H1 (cell line): ENCODE results near the gene EMP2. TPM values are rescaled to one million over a fixed set of nuclear protein-coding genes. Genes with fewer than 3 reads are reported as not detected.
"Not testable (repeated sequence)": the region's sequence is repeated elsewhere in the genome, so short reads cannot be mapped to it uniquely, and the experiment has no call there.

Source experiments
- CTCF ChIA-PET: fragments of 300-600 bp; sonication (Branson Sonifier 250); formaldehyde crosslinking; loops from one replicate; lab custom pipeline; 2021; ENCODE audit not compliant: partially characterized antibody; lab: Charles Lee
- POLR2A ChIA-PET: fragments of 300-600 bp; sonication (Branson Sonifier 250); formaldehyde crosslinking; loops from one replicate; lab custom pipeline; 2021; ENCODE audit warnings: inconsistent platforms; ENCODE audit not compliant: partially characterized antibody; lab: Charles Lee
- DNase-seq, 2 experiments: peaks; one replicate each; pipeline versions ENCODE4 v3.0.0 to v3.0.0-alpha.2; 2010 to 2022; ENCODE audit warnings: low spot score in 2 of 2, low read depth in 1 of 2, mixed read lengths in 1 of 2
- FAIRE-seq: peaks from 2 replicates; lab custom pipeline; 2011; peaks lifted over from hg19 to GRCh38; lab: Jason Lieb, UNC
- H2AFZ ChIP-seq: 2 replicates; pipeline ENCODE4 v1.8.1; 2012; ENCODE audit warnings: low read length, inconsistent platforms
- H2AK5ac ChIP-seq: 2 replicates; pipeline ENCODE4 v1.6.1; 2013; ENCODE audit warnings: low read depth, low read length
- H2BK120ac ChIP-seq: replicated peaks from 2 replicates; pipeline ENCODE3; 2013; ENCODE audit warnings: low read depth, low read length, inconsistent platforms
- H2BK12ac ChIP-seq: 2 replicates; pipeline ENCODE4 v1.6.1; 2013; ENCODE audit warnings: low read depth, low read length
- H2BK15ac ChIP-seq: 2 replicates; pipeline ENCODE4 v1.6.1; 2013; ENCODE audit warnings: low read length
- H2BK20ac ChIP-seq: 2 replicates; pipeline ENCODE4 v1.6.1; 2013; ENCODE audit warnings: low read length
- H2BK5ac ChIP-seq: 2 replicates; pipeline ENCODE4 v1.6.1; 2013; ENCODE audit warnings: low read depth, low read length
- H3K14ac ChIP-seq: 2 replicates; pipeline ENCODE4 v1.6.1; 2013; ENCODE audit warnings: inconsistent platforms; ENCODE audit not compliant: insufficient read length
- H3K18ac ChIP-seq: 2 replicates; pipeline ENCODE4 v1.6.1; 2013; ENCODE audit warnings: low read length; ENCODE audit errors: extremely low read depth
- H3K23ac ChIP-seq: 2 replicates; pipeline ENCODE4 v1.6.1; 2013; ENCODE audit warnings: inconsistent platforms; ENCODE audit not compliant: insufficient read length
- H3K23me2 ChIP-seq: 2 replicates; pipeline ENCODE4 v1.6.1; 2013; ENCODE audit warnings: low read depth, low read length
- H3K27ac ChIP-seq: 2 replicates; pipeline ENCODE4 v1.6.1; 2011; ENCODE audit warnings: low read depth, low read length, inconsistent platforms
- H3K27me3 ChIP-seq, 4 experiments: replicated peaks in 1 of 4; 1 replicate in 1 of 4; 2 replicates in 3 of 4; pipeline versions ENCODE4 v1.6.1 to v1.8.1; 2011 to 2013; ENCODE audit warnings: low read length in 3 of 4, mild to moderate bottlenecking in 3 of 4, inconsistent platforms in 2 of 4, mixed read lengths in 2 of 4, moderate library complexity in 1 of 4; ENCODE audit not compliant: control insufficient read depth in 3 of 4, insufficient read depth in 3 of 4; ENCODE audit errors: extremely low read depth in 1 of 4
- H3K36me3 ChIP-seq, 4 experiments: 2 replicates each; pipeline versions ENCODE4 v1.6.1 to v1.8.1; 2011 to 2013; ENCODE audit warnings: mild to moderate bottlenecking in 4 of 4, low read length in 3 of 4, moderate library complexity in 2 of 4, control low read depth in 1 of 4, inconsistent platforms in 1 of 4; ENCODE audit not compliant: insufficient read depth in 4 of 4, control insufficient read depth in 2 of 4
- H3K4ac ChIP-seq: replicated peaks from 2 replicates; pipeline ENCODE3; 2013; ENCODE audit warnings: low read length, low read depth, mixed read lengths, inconsistent platforms; ENCODE audit not compliant: insufficient read length
- H3K4me1 ChIP-seq, 4 experiments: replicated peaks in 1 of 4; 1 replicate in 1 of 4; 2 replicates in 3 of 4; pipeline versions ENCODE4 v1.6.1 to v1.8.1; 2011 to 2013; ENCODE audit warnings: low read length in 3 of 4, inconsistent platforms in 2 of 4, mixed read lengths in 1 of 4; ENCODE audit not compliant: insufficient read depth in 4 of 4, control insufficient read depth in 3 of 4
- H3K4me2 ChIP-seq, 2 experiments: 2 replicates each; pipeline versions ENCODE4 v1.6.1 to v1.8.1; 2011 to 2013; ENCODE audit warnings: low read depth in 2 of 2, low read length in 2 of 2, control low read depth in 1 of 2, inconsistent platforms in 1 of 2, mild to moderate bottlenecking in 1 of 2; ENCODE audit not compliant: insufficient read depth in 1 of 2
- H3K4me3 ChIP-seq, 4 experiments: fragments of 200-600, 300-600 bp in 1 of 4; sonication (generic), shearing (Covaris generic), sonication (Bioruptor Twin) in 1 of 4; 2 replicates each; pipeline versions ENCODE4 v1.5.1 to v1.8.1; 2011 to 2016; ENCODE audit warnings: low read length in 4 of 4, low read depth in 3 of 4, control low read depth in 2 of 4, inconsistent platforms in 2 of 4, mild to moderate bottlenecking in 2 of 4, mixed read lengths in 1 of 4, moderate library complexity in 1 of 4; ENCODE audit not compliant: insufficient read depth in 2 of 4; ENCODE audit errors: extremely low read depth in 1 of 4
- H3K56ac ChIP-seq: replicated peaks from 2 replicates; pipeline ENCODE3; 2013; ENCODE audit warnings: low read depth, mild to moderate bottlenecking, mixed read lengths, low read length, inconsistent platforms; ENCODE audit not compliant: insufficient read length
- H3K79me1 ChIP-seq: 2 replicates; pipeline ENCODE4 v1.6.1; 2013; ENCODE audit warnings: low read depth, low read length, control low read depth
- H3K79me2 ChIP-seq, 2 experiments: 2 replicates each; pipeline versions ENCODE4 v1.6.1 to v1.8.1; 2012 to 2013; ENCODE audit warnings: low read length in 2 of 2, mild to moderate bottlenecking in 2 of 2, inconsistent platforms in 1 of 2; ENCODE audit not compliant: insufficient read depth in 2 of 2, control insufficient read depth in 1 of 2
- H3K9ac ChIP-seq, 4 experiments: replicated peaks in 1 of 4; 1 replicate in 1 of 4; 2 replicates in 3 of 4; pipeline versions ENCODE4 v1.6.1 to v1.8.1; 2011 to 2013; ENCODE audit warnings: low read depth in 3 of 4, low read length in 3 of 4, control low read depth in 2 of 4, mild to moderate bottlenecking in 2 of 4, moderate library complexity in 2 of 4, inconsistent platforms in 1 of 4; ENCODE audit errors: extremely low read depth in 1 of 4
- H3K9me3 ChIP-seq, 2 experiments: 2 replicates each; pipeline versions ENCODE4 v1.6.1 to v1.8.1; 2012 to 2013; ENCODE audit warnings: mild to moderate bottlenecking in 2 of 2, moderate library complexity in 2 of 2, control low read depth in 1 of 2, inconsistent platforms in 1 of 2, low read depth in 1 of 2, low read length in 1 of 2, mixed read lengths in 1 of 2; ENCODE audit not compliant: insufficient read depth in 2 of 2
- H4K20me1 ChIP-seq, 2 experiments: replicated peaks in 1 of 2; 2 replicates each; pipeline versions ENCODE3 to v1.8.1; 2011 to 2013; ENCODE audit warnings: inconsistent platforms in 2 of 2, low read length in 2 of 2, mild to moderate bottlenecking in 1 of 2; ENCODE audit not compliant: insufficient read depth in 2 of 2, control insufficient read depth in 1 of 2
- H4K5ac ChIP-seq: 2 replicates; pipeline ENCODE4 v1.6.1; 2013; ENCODE audit warnings: low read length, low read depth, mixed read lengths, inconsistent platforms; ENCODE audit not compliant: insufficient read length
- H4K8ac ChIP-seq: 2 replicates; pipeline ENCODE4 v1.8.0; 2013; ENCODE audit warnings: mild to moderate bottlenecking, moderate library complexity, low read length, inconsistent platforms; ENCODE audit not compliant: insufficient read depth; ENCODE audit errors: extremely low read depth
- H4K91ac ChIP-seq: replicated peaks from 2 replicates; pipeline ENCODE3; 2013; ENCODE audit warnings: low read length, mixed read lengths, inconsistent platforms; ENCODE audit not compliant: insufficient read length
- WGBS, 2 experiments: shearing (Covaris generic) in 1 of 2; methylation state at CpG; one replicate each; pipeline versions ENCODE4 v1.1.6 to v1.1.7; 2013 to 2015; ENCODE audit warnings: low lambda C conversion rate in 2 of 2, mixed read lengths in 2 of 2, inconsistent platforms in 1 of 2, low coverage in 1 of 2, missing lambda C conversion rate in 1 of 2; ENCODE audit not compliant: insufficient replicate concordance in 2 of 2, insufficient coverage in 1 of 2, insufficient read length in 1 of 2; ENCODE audit errors: extremely low coverage in 1 of 2, missing lambda C conversion rate in 1 of 2; 5-methylcytosine and 5-hydroxymethylcytosine counted together
- polyA plus RNA-seq, 7 experiments: library from polyadenylated mRNA; depleted of rRNA in 3 of 7; stranded (reverse) in 5 of 7; unstranded in 2 of 7; fragments of >200 nt in 5 of 7; fragments of 200-250 nt in 2 of 7; gene quantifications; 1 replicate in 5 of 7; 2 replicates in 1 of 7; 4 replicates in 1 of 7; pipeline versions ENCODE4 v1.2.1 to v1.2.3, GENCODE V29; 2011 to 2013; ENCODE audit warnings: missing spikeins in 2 of 7, mixed read lengths in 2 of 7
- total RNA-seq: library from RNA; stranded (reverse); fragmentation: NEBNext Ultra II Directional; extraction: Animal tissue kit (Norgen Biotek cat#: 25700); gene quantifications from 2 replicates; pipeline ENCODE4 v1.2.1, GENCODE V29; 2021

The EMP2 gene
- total and polyA plus RNA-seq, 2 of the 8 experiments (the other 6 are each of a cell fraction or from before 2014, with no cell fraction given), result 22.6 to 23.3 TPM

- H2BK5ac ChIP-seq, H3K4me3 ChIP-seq, H3K36me3 ChIP-seq, H2BK12ac ChIP-seq, H3K14ac ChIP-seq, H4K91ac ChIP-seq, H3K27ac ChIP-seq, H3K23ac ChIP-seq, H2AK5ac ChIP-seq, POLR2A ChIA-PET, H2BK120ac ChIP-seq, H3K27me3 ChIP-seq, H4K5ac ChIP-seq, H3K23me2 ChIP-seq, FAIRE-seq, H2AFZ ChIP-seq, H3K4ac ChIP-seq, H3K18ac ChIP-seq, H3K9ac ChIP-seq, H3K56ac ChIP-seq, DNase-seq, H2BK15ac ChIP-seq, H3K79me1 ChIP-seq, H4K20me1 ChIP-seq, H4K8ac ChIP-seq, H3K79me2 ChIP-seq, H2BK20ac ChIP-seq, H3K4me2 ChIP-seq, H3K4me1 ChIP-seq: not testable (repeated sequence)
- CTCF ChIA-PET, result interaction anchor here (1.3 to 2.0 kb wide), 3 partner anchors 9 to 359 kb away, joined by 3 to 5 read pairs (median 5); no protein-coding TSS in a partner anchor
- peaks cover 3 to 12% of the 10 kb centered on the region in 2 experiments; a peak in 3 of 4 replicates for H3K9me3 ChIP-seq
- 82% methylated on average over 4 of the region's 4 CpGs; no CpG with 5 or more reads in 1 of the 2 experiments for WGBS, 2 experiments
Observed at GRCh38 chr16:10559792-10560191, 20.6 kb downstream of the EMP2 start.
